GM19468 (cell line): Measurements from ENCODE around the gene EFEMP2.
"Not testable (repeated sequence)": the region's sequence is repeated elsewhere in the genome, so short reads cannot be mapped to it uniquely, and the experiment has no call there.

Experiments used
- ATAC-seq: cut with Tn5 transposase; IDR thresholded peaks from one replicate; pipeline ENCODE4 v1.9.1; 2021; ENCODE audit warnings: mild to moderate bottlenecking, moderate library complexity, moderate number of reproducible peaks; ENCODE audit not compliant: unreplicated experiment; ENCODE audit errors: extremely low read depth

Gene EFEMP2

GRCh38 chr11:65833297-65834030, 39.1 kb downstream of the EFEMP2 start, which contains the start of gene SNX32:
SNX32 (plus strand) TSS chr11:65833963; CDS start chr11:65834066, 103 bp downstream.
- ATAC-seq = peak; percentile 64

GRCh38 chr11:65832231-65832630, 40.4 kb downstream of the EFEMP2 start:
- not testable (repeated sequence) for ATAC-seq

- ATAC-seq = no peak
These were observed 43.1 kb downstream of the EFEMP2 start for GRCh38 chr11:65829459-65829858.

GRCh38 chr11:65826984-65827735, 45.4 kb downstream of the EFEMP2 start:
- ATAC-seq = no peak

- ATAC-seq = no peak
These were observed 49.6 kb downstream of the EFEMP2 start for GRCh38 chr11:65822776-65823528.

GRCh38 chr11:65821107-65821506, 51.5 kb downstream of the EFEMP2 start:
- ATAC-seq = no peak

GRCh38 chr11:65817835-65818680, 54.5 kb downstream of the EFEMP2 start:
- ATAC-seq = peak; percentile 49

- no peak for ATAC-seq
These were observed 55.2 kb downstream of the EFEMP2 start for GRCh38 chr11:65817312-65817834.

- ATAC-seq = no peak
These were observed 55.9 kb downstream of the EFEMP2 start for GRCh38 chr11:65816696-65817095.
